ENCODE results near the gene TUBB2B. TPM values are rescaled to one million over a fixed set of nuclear protein-coding genes. Genes with fewer than 3 reads are reported as not detected.
A peak's percentile ranks its signal among the peaks of the same experiment; 100 is the strongest.
"Not testable (repeated sequence)": the region's sequence is repeated elsewhere in the genome, so short reads cannot be mapped to it uniquely, and the experiment has no call there.

Gene TUBB2B
- total and polyA plus RNA-seq, 9 of the 15 experiments (the other 6 are each of a cell fraction or from before 2014, with no cell fraction given), result 0.11 to 9.7 (median 4.6) TPM

DNA sequence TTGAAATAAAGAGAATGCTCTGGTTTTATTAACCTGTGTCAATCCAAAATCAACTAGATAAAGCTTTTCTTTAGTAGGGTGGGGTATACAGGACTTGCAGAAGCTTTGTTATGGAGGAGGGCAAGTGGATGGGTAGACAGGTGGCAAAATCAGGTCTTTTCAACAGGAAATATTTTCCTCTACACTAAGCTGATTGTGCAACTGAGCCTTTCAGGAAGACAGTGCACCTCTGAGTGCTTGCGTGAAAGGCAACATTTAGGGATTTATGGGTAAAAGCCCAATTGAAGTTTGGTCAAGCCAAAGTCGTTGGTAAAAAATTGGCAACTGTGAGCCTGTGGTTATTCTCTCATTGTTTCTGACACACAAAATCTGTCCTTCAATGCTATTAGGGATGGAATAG, 46.3 kb downstream of the TUBB2B start:
- H3K9ac ChIP-seq (ENCODE audit: insufficient read depth in 1 of 2, low read depth in 2 of 2, low read length in 2 of 2), result no peak overlapping the region
- intact Hi-C loops (cut with micrococcal nuclease), result no loop called here
- no peaks in the 10 kb centered on the region for H3K9me3 ChIP-seq (replicated peaks; ENCODE audit: control insufficient read depth, insufficient read depth, low read depth, low read length)
- FAIRE-seq (no peak), ATAC-seq (no peak), DNase-seq (ENCODE audit: extremely low read depth in 1 of 4, low spot score in 3 of 4) (no peak)
- 34% methylated on average over 2 of the region's 2 CpGs for WGBS (ENCODE audit: insufficient coverage, low coverage, missing lambda C conversion rate)
- peaks cover 0 to 4% of the 10 kb centered on the region in 2 experiments; a peak in 1 of 5 replicates for H3K27me3 ChIP-seq (ENCODE audit: control insufficient read depth in 2 of 2, insufficient read depth in 2 of 2, low read length in 2 of 2)
- BruUV-seq (replicated peaks), result no TSS peak
- H2AFZ ChIP-seq (ENCODE audit: low read depth, low read length), result no peak overlapping the region
- no peaks in the 10 kb centered on the region for H3K9me1 ChIP-seq (ENCODE audit: control insufficient read depth, insufficient read depth, low read length)
- H4K20me1 ChIP-seq (replicated peaks; ENCODE audit: control insufficient read depth, insufficient read depth, low read length), result no peaks in the 10 kb centered on the region
- H3K4me1 ChIP-seq (replicated peaks in 1 of 2; ENCODE audit: control insufficient read depth in 2 of 2, insufficient read depth in 2 of 2, low read length in 2 of 2), result peaks cover 9 to 17% of the 10 kb centered on the region in 2 experiments
- TF ChIP-seq CEBPB (tag; IDR thresholded peaks at IDR 0.05), result peak; percentile 64; the same call in 1 of the 2 replicates
- no peak for TF ChIP-seq ZNF3 (CRISPR knock-in tag; IDR thresholded peaks at IDR 0.05)
- H3K4me2 ChIP-seq (ENCODE audit: insufficient read depth, low read length), result no peak overlapping the region
- H3K27ac ChIP-seq (ENCODE audit: extremely low read depth, low read depth, low read length), result no peak overlapping the region
- in situ Hi-C loops (cut with MboI), result no loop called here
- H3K79me2 ChIP-seq (ENCODE audit: control insufficient read depth, insufficient read depth, low read length), result no peaks in the 10 kb centered on the region; the same call in 2 of the 3 replicates
- POLR2A ChIA-PET, result interaction anchor here (1.2 to 1.3 kb wide), 2 partner anchors 8 to 25 kb away, joined by 3 to 4 read pairs; no protein-coding TSS in a partner anchor
- no peaks in the 10 kb centered on the region for H3K36me3 ChIP-seq (ENCODE audit: control insufficient read depth, insufficient read depth, low read length)
- CTCF ChIA-PET (ENCODE audit: low intra/inter-chr PET ratio), result no interaction called here
- no peak overlapping the region for H3K4me3 ChIP-seq

DNA sequence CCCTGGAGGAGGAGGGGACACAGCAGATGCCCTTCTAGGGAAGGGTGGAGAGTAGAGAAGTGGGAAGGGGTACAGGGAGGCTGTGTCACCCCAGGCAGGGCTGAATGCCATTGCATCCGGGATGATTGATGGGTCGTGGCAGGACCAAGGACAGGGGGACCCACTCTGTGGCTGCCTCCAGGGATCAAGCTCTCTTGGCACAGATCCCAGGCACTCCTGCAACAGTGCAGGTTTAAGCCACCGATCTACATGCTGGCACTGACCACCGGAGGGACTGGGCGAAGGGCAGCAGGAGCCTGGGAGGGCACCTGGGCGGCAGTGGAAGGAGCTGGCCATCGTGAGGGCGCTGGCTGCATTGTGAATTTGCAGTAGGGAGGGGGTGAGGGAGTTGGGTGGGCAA, 47.5 kb downstream of the TUBB2B start:
- ATAC-seq; in situ Hi-C loops (cut with MboI); H3K27ac ChIP-seq (ENCODE audit: extremely low read depth, low read depth, low read length); H3K27me3 ChIP-seq (ENCODE audit: control insufficient read depth in 2 of 2, insufficient read depth in 2 of 2, low read length in 2 of 2); H2AFZ ChIP-seq (ENCODE audit: low read depth, low read length); H3K9me1 ChIP-seq (ENCODE audit: control insufficient read depth, insufficient read depth, low read length); DNase-seq (ENCODE audit: extremely low read depth in 1 of 4, low spot score in 3 of 4); H3K9ac ChIP-seq (ENCODE audit: insufficient read depth in 1 of 2, low read depth in 2 of 2, low read length in 2 of 2); H3K4me2 ChIP-seq (ENCODE audit: insufficient read depth, low read length); H3K9me3 ChIP-seq (replicated peaks; ENCODE audit: control insufficient read depth, insufficient read depth, low read depth, low read length); H3K79me2 ChIP-seq (ENCODE audit: control insufficient read depth, insufficient read depth, low read length); FAIRE-seq; CTCF ChIA-PET (ENCODE audit: low intra/inter-chr PET ratio); H4K20me1 ChIP-seq (replicated peaks; ENCODE audit: control insufficient read depth, insufficient read depth, low read length); H3K4me3 ChIP-seq; BruUV-seq (replicated peaks); H3K36me3 ChIP-seq (ENCODE audit: control insufficient read depth, insufficient read depth, low read length): not testable (repeated sequence)
- POLR2A ChIA-PET, result interaction anchor here (1.2 kb wide), 1 partner anchor 24 kb away, joined by 4 read pairs; no protein-coding TSS in a partner anchor
- intact Hi-C loops (cut with micrococcal nuclease), result loop anchor here (1.0 kb wide), 1 partner anchor 24 kb away; no protein-coding TSS in a partner anchor
- H3K4me1 ChIP-seq (replicated peaks in 1 of 2; ENCODE audit: control insufficient read depth in 2 of 2, insufficient read depth in 2 of 2, low read length in 2 of 2), result peaks cover 20 to 23% of the 10 kb centered on the region in 2 experiments
- TF ChIP-seq NFIC (IDR thresholded peaks at IDR 0.05), result 0 out of 2 replicates have a peak, but pooled peaks have one; percentile 26
- 23% methylated on average over 4 of the region's 8 CpGs for WGBS (ENCODE audit: insufficient coverage, low coverage, missing lambda C conversion rate)

DNA sequence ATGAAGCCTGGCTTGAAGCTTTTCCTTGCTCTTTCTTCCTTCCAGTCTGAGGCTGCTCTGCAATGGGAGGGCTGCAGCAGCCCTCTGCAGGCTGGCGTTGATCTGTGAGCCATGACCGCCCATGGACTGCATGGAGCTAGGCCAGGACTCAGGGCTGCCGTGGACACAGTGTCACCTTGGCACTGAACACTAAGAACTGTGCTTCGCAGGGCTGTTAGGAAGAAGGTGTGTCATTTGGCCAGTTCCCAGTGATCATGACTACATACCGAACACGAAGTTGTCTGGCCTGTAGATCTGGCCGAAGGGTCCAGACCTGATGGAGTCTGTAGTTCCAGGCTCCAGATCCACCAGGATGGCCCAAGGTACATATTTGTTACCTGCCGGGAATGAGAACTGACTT, 48.8 kb downstream of the TUBB2B start:
- not testable (repeated sequence) for BruUV-seq (replicated peaks)
- 73% methylated on average over 7 of the region's 8 CpGs for WGBS (ENCODE audit: insufficient coverage, low coverage, missing lambda C conversion rate)

More for the DNA sequence above, 48.8 kb downstream of the TUBB2B start:
- H3K4me2 ChIP-seq (ENCODE audit: insufficient read depth, low read length); H4K20me1 ChIP-seq (replicated peaks; ENCODE audit: control insufficient read depth, insufficient read depth, low read length); H3K36me3 ChIP-seq (ENCODE audit: control insufficient read depth, insufficient read depth, low read length); H2AFZ ChIP-seq (ENCODE audit: low read depth, low read length); H3K27ac ChIP-seq (ENCODE audit: extremely low read depth, low read depth, low read length); DNase-seq (ENCODE audit: extremely low read depth in 1 of 4, low spot score in 3 of 4); H3K9me3 ChIP-seq (replicated peaks; ENCODE audit: control insufficient read depth, insufficient read depth, low read depth, low read length); CTCF ChIA-PET (ENCODE audit: low intra/inter-chr PET ratio); intact Hi-C loops (cut with micrococcal nuclease); H3K4me3 ChIP-seq; H3K9ac ChIP-seq (ENCODE audit: insufficient read depth in 1 of 2, low read depth in 2 of 2, low read length in 2 of 2); H3K27me3 ChIP-seq (ENCODE audit: control insufficient read depth in 2 of 2, insufficient read depth in 2 of 2, low read length in 2 of 2); ATAC-seq; H3K9me1 ChIP-seq (ENCODE audit: control insufficient read depth, insufficient read depth, low read length); FAIRE-seq; in situ Hi-C loops (cut with MboI); H3K79me2 ChIP-seq (ENCODE audit: control insufficient read depth, insufficient read depth, low read length): not testable (repeated sequence)
- POLR2A ChIA-PET, result interaction anchor here (0.6 to 1.0 kb wide), 2 partner anchors 9 to 13 kb away, joined by 3 to 4 read pairs; no protein-coding TSS in a partner anchor
- peaks cover 27% of the 10 kb centered on the region in 2 experiments for H3K4me1 ChIP-seq (replicated peaks in 1 of 2; ENCODE audit: control insufficient read depth in 2 of 2, insufficient read depth in 2 of 2, low read length in 2 of 2)
